HG03039 (cell line): ENCODE measurements around the gene PPP5C.

Experiments
- ATAC-seq: cut with Tn5 transposase; IDR thresholded peaks from one replicate; pipeline ENCODE4 v1.9.1; 2021; ENCODE audit warnings: mild to moderate bottlenecking, moderate library complexity; ENCODE audit not compliant: unreplicated experiment

PPP5C gene

GRCh38 chr19:46330319-46330918 lies 16.5 kb upstream of the PPP5C start:
- no peak for ATAC-seq

- no peak for ATAC-seq
Measured at GRCh38 chr19:46337487-46337886, 9.4 kb upstream of the PPP5C start.

GRCh38 chr19:46339446-46339845 lies 7.4 kb upstream of the PPP5C start:
- ATAC-seq: no peak

GRCh38 chr19:46340051-46340659 lies 6.7 kb upstream of the PPP5C start:
- no peak for ATAC-seq

- ATAC-seq: no peak
Measured at GRCh38 chr19:46341937-46342336, 5.0 kb upstream of the PPP5C start.

GRCh38 chr19:46344363-46344762 lies 2.5 kb upstream of the PPP5C start:
- no peak for ATAC-seq

GRCh38 chr19:46345157-46345556 lies 1.7 kb upstream of the PPP5C start:
- no peak for ATAC-seq

GRCh38 chr19:46347572-46347883 lies 641 bp downstream of the PPP5C start:
- ATAC-seq: no peak

- ATAC-seq: no peak
Measured at GRCh38 chr19:46347985-46348384, 1.1 kb downstream of the PPP5C start.

- no peak for ATAC-seq
Measured at GRCh38 chr19:46349311-46349993, 2.6 kb downstream of the PPP5C start.

- ATAC-seq: no peak
Measured at GRCh38 chr19:46350029-46350757, 3.3 kb downstream of the PPP5C start.

GRCh38 chr19:46350758-46351159 lies 3.9 kb downstream of the PPP5C start:
- ATAC-seq: no peak

GRCh38 chr19:46351241-46352041 lies 4.6 kb downstream of the PPP5C start:
- ATAC-seq: no peak

- ATAC-seq: no peak
Measured at GRCh38 chr19:46353730-46354528, 7.0 kb downstream of the PPP5C start.

- ATAC-seq: no peak
Measured at GRCh38 chr19:46355234-46356148, 8.6 kb downstream of the PPP5C start.

- no peak for ATAC-seq
Measured at GRCh38 chr19:46356149-46357055, 9.5 kb downstream of the PPP5C start.

- no peak for ATAC-seq
Measured at GRCh38 chr19:46357846-46358583, 11.1 kb downstream of the PPP5C start.

GRCh38 chr19:46361915-46362314 lies 15.0 kb downstream of the PPP5C start:
- ATAC-seq: no peak
